HepG2 (cell line): ENCODE data around the gene CHAF1A. TPM values are rescaled to one million over a fixed set of nuclear protein-coding genes. Genes with fewer than 3 reads are reported as not detected.

Source experiments
- CEBPB ChIP-seq: IDR thresholded peaks from 2 replicates; pipeline ENCODE4 v1.6.1; 2011; ENCODE audit warnings: low read depth, low read length, improper control_type of control experiment, borderline replicate concordance
- ETV5 ChIP-seq: IDR thresholded peaks from 2 replicates; pipeline ENCODE4 v1.6.1; 2018; ENCODE audit warnings: missing biosample characterization, missing genetic modification reagents, inconsistent platforms, borderline replicate concordance
- FOXA3 ChIP-seq: IDR thresholded peaks from 2 replicates; pipeline ENCODE4 v1.6.1; 2016; ENCODE audit warnings: missing genetic modification reagents, missing compliant biosample characterization
- FOXP1 ChIP-seq, 2 experiments: fragments of 450-650 bp in 1 of 2; IDR thresholded peaks; 2 replicates each; pipeline ENCODE4 v1.6.1; 2017 to 2018; ENCODE audit warnings: antibody characterized with exemption in 1 of 2
- HIC2 ChIP-seq: sonication (generic); formaldehyde crosslinking; IDR thresholded peaks from 2 replicates; pipeline ENCODE4 v1.9.0; 2022; ENCODE audit warnings: low read depth, missing genetic modification reagents
- HNRNPL ChIP-seq: fragments of 200-400 bp; formaldehyde crosslinking; IDR thresholded peaks from 2 replicates; pipeline ENCODE4 v1.6.1; 2017; ENCODE audit warnings: mild to moderate bottlenecking, low read depth, low read length
- SAP130 ChIP-seq: IDR thresholded peaks from 2 replicates; pipeline ENCODE4 v1.6.1; 2016; ENCODE audit warnings: low read depth
- SP5 ChIP-seq: IDR thresholded peaks from 2 replicates; pipeline ENCODE4 v1.6.1; 2016; ENCODE audit warnings: low read depth, borderline replicate concordance
- TP53 ChIP-seq: sonication (generic); formaldehyde crosslinking; conservative IDR thresholded peaks from 2 replicates; pipeline ENCODE4 v1.4.0; 2020; ENCODE audit warnings: missing genetic modification reagents
- YEATS4 ChIP-seq: sonication (generic); formaldehyde crosslinking; IDR thresholded peaks from 2 replicates; pipeline ENCODE4 v1.4.0; 2020; ENCODE audit warnings: missing genetic modification reagents, borderline replicate concordance
- ZBTB40 ChIP-seq, 2 experiments: fragments of 450-650 bp in 1 of 2; sonication (generic) in 1 of 2; formaldehyde crosslinking in 1 of 2; IDR thresholded peaks; 2 replicates each; pipeline versions ENCODE4 v1.6.1 to v1.8.0; 2016 to 2022; ENCODE audit warnings: antibody characterized with exemption in 1 of 2, mild to moderate bottlenecking in 1 of 2, missing genetic modification reagents in 1 of 2
- ZBTB7A ChIP-seq: sonication (generic); formaldehyde crosslinking; IDR thresholded peaks from 2 replicates; pipeline ENCODE4 v1.8.0; 2022; ENCODE audit warnings: mild to moderate bottlenecking, missing genetic modification reagents
- ZFP91 ChIP-seq: sonication (generic); formaldehyde crosslinking; IDR thresholded peaks from 2 replicates; pipeline ENCODE4 v1.9.0; 2022; ENCODE audit warnings: missing genetic modification reagents, mild to moderate bottlenecking, borderline replicate concordance
- ZMYM3 ChIP-seq: sonication (generic); formaldehyde crosslinking; IDR thresholded peaks from 2 replicates; pipeline ENCODE4 v1.5.1; 2020; ENCODE audit warnings: mild to moderate bottlenecking, missing genetic modification reagents
- ZNF432 ChIP-seq: sonication (generic); formaldehyde crosslinking; IDR thresholded peaks from 2 replicates; pipeline ENCODE4 v1.5.0; 2020; ENCODE audit warnings: missing genetic modification reagents, mild to moderate bottlenecking, borderline replicate concordance
- ZNF780A ChIP-seq: sonication (generic); formaldehyde crosslinking; IDR thresholded peaks from 2 replicates; pipeline ENCODE4 v1.8.0; 2022; ENCODE audit warnings: mild to moderate bottlenecking, missing genetic modification reagents, moderate library complexity
- polyA plus RNA-seq, 8 experiments: library from polyadenylated mRNA; depleted of rRNA in 3 of 8; stranded (reverse) in 7 of 8; unstranded in 1 of 8; fragments of >200 nt; fragmentation: Illumina TruSeq in 4 of 8; extraction: Trizol in 4 of 8; gene quantifications; 2 replicates each; pipeline versions ENCODE4 v1.2.1 to v1.2.3, GENCODE V29; 2011 to 2016; ENCODE audit warnings: low read depth in 4 of 8, missing spikeins in 1 of 8, mixed read lengths in 1 of 8; ENCODE audit not compliant: insufficient read depth in 1 of 8
- total RNA-seq, 5 experiments: library from RNA; depleted of rRNA; stranded (reverse); fragments of >200 nt; fragmentation: Illumina TruSeq; extraction: Trizol; gene quantifications; 2 replicates each; pipeline ENCODE4 v1.2.3, GENCODE V29; 2016; ENCODE audit warnings: low read depth in 1 of 5

The CHAF1A gene
- total and polyA plus RNA-seq, 2 of the 13 experiments (the other 11 are each of a cell fraction or from before 2014, with no cell fraction given) = 11.0 to 34.8 TPM

- TF ChIP-seq ZBTB40 (IDR thresholded peaks at IDR 0.05) (no peak), ZBTB40 (CRISPR knock-in tag; IDR thresholded peaks at IDR 0.05) (0 out of 2 replicates have a peak, but pooled peaks have one; percentile 29), YEATS4 (peak; percentile 36; the same call in 1 of the 2 replicates), ZNF432 (CRISPR knock-in tag) (no peak), TP53 (0 out of 2 replicates have a peak, but pooled peaks have one; percentile 28), FOXA3 (0 out of 2 replicates have a peak, but pooled peaks have one; percentile 15), ZMYM3 (CRISPR knock-in tag) (no peak; the same call in 1 of the 2 replicates), ZNF780A (CRISPR knock-in tag) (no peak), CEBPB (no peak), SP5 (CRISPR knock-in tag) (0 out of 2 replicates have a peak, but pooled peaks have one; percentile 13), ETV5 (CRISPR knock-in tag) (peak; percentile 95), ZFP91 (CRISPR knock-in tag) (peak; percentile 39; the same call in 1 of the 2 replicates), ZBTB7A (CRISPR knock-in tag) (peak; percentile 78; the same call in 1 of the 2 replicates), HIC2 (CRISPR knock-in tag) (peak; percentile 74; the same call in 1 of the 2 replicates), FOXP1 (IDR thresholded peaks at IDR 0.05) (no peak), FOXP1 (CRISPR knock-in tag; IDR thresholded peaks at IDR 0.05) (no peak), SAP130 (peak; percentile 93), HNRNPL (peak; percentile 38; the same call in 1 of the 2 replicates)
Observed at GRCh38 chr19:4391701-4392483, 10.5 kb upstream of the CHAF1A start (continued).
